Liver (tissue), 9 donors: Measurements from ENCODE around the gene FOXB1. TPM values are rescaled to one million over a fixed set of nuclear protein-coding genes. Genes with fewer than 3 reads are reported as not detected.

Experiments used
- DNase-seq: peaks from one replicate; pipeline ENCODE4 v3.0.0-alpha.2; 2017; ENCODE audit warnings: low spot score
- H3K27ac ChIP-seq, 2 donors: one replicate each; pipeline ENCODE4 v1.7.0; 2013; ENCODE audit warnings: inconsistent platforms in 2 of 2, low read length in 2 of 2, control low read depth in 1 of 2, low read depth in 1 of 2, mild to moderate bottlenecking in 1 of 2
- H3K27me3 ChIP-seq, 4 donors: one replicate each; pipeline versions ENCODE4 v1.6.1 to v1.7.0; 2013; ENCODE audit warnings: low read length in 3 of 4, inconsistent platforms in 1 of 4, mild to moderate bottlenecking in 1 of 4, moderate library complexity in 1 of 4; ENCODE audit not compliant: control insufficient read depth in 4 of 4, insufficient read depth in 4 of 4
- H3K36me3 ChIP-seq, 4 donors: one replicate each; pipeline versions ENCODE4 v1.6.1 to v1.7.0; 2013; ENCODE audit warnings: low read length in 3 of 4, mild to moderate bottlenecking in 3 of 4, low read depth in 1 of 4, moderate library complexity in 1 of 4; ENCODE audit not compliant: control insufficient read depth in 4 of 4, insufficient read depth in 3 of 4
- H3K4me1 ChIP-seq, 4 donors: one replicate each; pipeline versions ENCODE4 v1.6.1 to v1.7.0; 2013; ENCODE audit warnings: low read length in 3 of 4, mild to moderate bottlenecking in 3 of 4, moderate library complexity in 1 of 4; ENCODE audit not compliant: control insufficient read depth in 4 of 4, insufficient read depth in 4 of 4
- H3K4me3 ChIP-seq, 3 donors: one replicate each; pipeline versions ENCODE4 v1.6.1 to v1.7.0; 2013; ENCODE audit warnings: low read length in 3 of 3, control low read depth in 1 of 3, low read depth in 1 of 3, mild to moderate bottlenecking in 1 of 3
- H3K9ac ChIP-seq, 2 donors: one replicate each; pipeline ENCODE4 v1.7.0; 2013; ENCODE audit warnings: low read length in 2 of 2, mild to moderate bottlenecking in 2 of 2, moderate library complexity in 2 of 2, control low read depth in 1 of 2, low read depth in 1 of 2
- H3K9me3 ChIP-seq, 4 donors: one replicate each; pipeline versions ENCODE4 v1.6.1 to v1.7.0; 2013; ENCODE audit warnings: low read length in 3 of 4; ENCODE audit not compliant: control insufficient read depth in 4 of 4
- EGR1 ChIP-seq, 2 donors: IDR thresholded peaks; 2 replicates each; pipeline ENCODE4 v1.6.1; 2016 to 2018; ENCODE audit warnings: antibody characterized with exemption in 2 of 2, low read depth in 2 of 2
- FOXA2 ChIP-seq: IDR thresholded peaks from 2 replicates; pipeline ENCODE4 v1.6.1; 2016; ENCODE audit warnings: antibody characterized with exemption
- GABPA ChIP-seq, 2 donors: IDR thresholded peaks in 1 of 2; conservative IDR thresholded peaks in 1 of 2; 2 replicates each; pipeline ENCODE4 v1.6.1; 2016; ENCODE audit warnings: antibody characterized with exemption in 2 of 2, mild to moderate bottlenecking in 1 of 2, moderate library complexity in 1 of 2
- HNF4A ChIP-seq, 2 donors: conservative IDR thresholded peaks; 2 replicates each; pipeline ENCODE4 v1.6.1; 2016; ENCODE audit warnings: antibody characterized with exemption in 2 of 2, mild to moderate bottlenecking in 2 of 2
- HNF4G ChIP-seq: IDR thresholded peaks from 2 replicates; pipeline ENCODE4 v1.6.1; 2016; ENCODE audit warnings: antibody characterized with exemption
- JUND ChIP-seq, 2 donors: IDR thresholded peaks; 2 replicates each; pipeline ENCODE4 v1.6.1; 2016; ENCODE audit warnings: antibody characterized with exemption in 2 of 2
- MAX ChIP-seq: IDR thresholded peaks from 2 replicates; pipeline ENCODE4 v1.6.1; 2016; ENCODE audit warnings: antibody characterized with exemption
- RAD21 ChIP-seq, 2 donors: IDR thresholded peaks; 2 replicates each; pipeline ENCODE4 v1.6.1; 2016; ENCODE audit warnings: antibody characterized with exemption in 2 of 2, mild to moderate bottlenecking in 2 of 2
- REST ChIP-seq: IDR thresholded peaks from 2 replicates; pipeline ENCODE4 v1.6.1; 2016; ENCODE audit warnings: antibody characterized with exemption, mild to moderate bottlenecking
- RXRA ChIP-seq, 2 donors: IDR thresholded peaks; 2 replicates each; pipeline ENCODE4 v1.6.1; 2017 to 2018; ENCODE audit warnings: antibody characterized with exemption in 2 of 2, mild to moderate bottlenecking in 1 of 2
- TAF1 ChIP-seq: conservative IDR thresholded peaks from 2 replicates; pipeline ENCODE4 v1.6.1; 2016; ENCODE audit warnings: antibody characterized with exemption, mild to moderate bottlenecking
- YY1 ChIP-seq: IDR thresholded peaks from 2 replicates; pipeline ENCODE4 v1.6.1; 2016; ENCODE audit warnings: antibody characterized with exemption, mild to moderate bottlenecking
- ZBTB33 ChIP-seq: IDR thresholded peaks from 2 replicates; pipeline ENCODE4 v1.6.1; 2016; ENCODE audit warnings: antibody characterized with exemption
- WGBS: extraction: QIAGEN DNeasy Blood & Tissue Kit; methylation state at CpG from one replicate; pipeline ENCODE4 v1.1.7; 2013; 5-methylcytosine and 5-hydroxymethylcytosine counted together
- polyA plus RNA-seq, 2 donors: library from polyadenylated mRNA; stranded (reverse) in 1 of 2; unstranded in 1 of 2; fragments of 200-250 nt in 1 of 2; fragments of >200 nt in 1 of 2; fragmentation: Nextera tagmentation in 1 of 2; extraction: Ambion mirVana in 1 of 2; gene quantifications; one replicate each; pipeline versions ENCODE4 v1.2.1 to v1.2.3, GENCODE V29; 2013 to 2015
- total RNA-seq, 2 donors: library from RNA; depleted of rRNA; stranded (reverse); fragments of >200 nt; gene quantifications; one replicate each; pipeline ENCODE4 v1.2.3, GENCODE V29; 2014
- TF ChIP-seq, protein P1 (sequence below): IDR thresholded peaks from 2 replicates; pipeline ENCODE4 v1.6.1; 2016; ENCODE audit warnings: antibody characterized with exemption
- TF ChIP-seq, protein P2 (sequence below): fragments of 150-350 bp; IDR thresholded peaks from 2 replicates; pipeline ENCODE4 v1.5.1; 2017; ENCODE audit warnings: improper control_type of control experiment, low read depth, low read length; ENCODE audit not compliant: missing input control
- donor health status: healthy.
- donor health status: healthy.
- donor health status: healthy.
- donor health status: healthy.
- donor health status: healthy.

Gene FOXB1
- total and polyA plus RNA-seq, 4 donors = not detected

DNA sequence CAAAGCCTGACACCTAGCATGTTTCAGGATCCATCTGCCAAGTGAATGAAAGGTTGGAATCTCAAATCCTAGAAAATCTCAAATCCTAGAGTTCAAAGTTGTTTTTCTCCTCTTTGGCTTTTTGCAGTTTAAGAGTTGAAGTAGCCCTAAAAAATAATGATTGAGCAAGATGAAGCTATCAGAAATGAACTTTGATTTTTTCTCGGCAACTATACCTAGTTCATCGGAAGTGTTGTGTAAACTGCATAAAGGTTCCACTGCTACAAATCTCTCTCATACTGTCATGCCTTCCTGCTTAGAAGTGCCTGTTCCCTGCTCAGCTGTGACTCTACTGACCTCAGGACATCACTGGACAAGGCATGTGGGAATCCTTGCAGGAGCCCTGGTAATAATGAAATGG is 35.8 kb upstream of the FOXB1 start:
- 32% methylated on average over 2 of the region's 2 CpGs for WGBS

DNA sequence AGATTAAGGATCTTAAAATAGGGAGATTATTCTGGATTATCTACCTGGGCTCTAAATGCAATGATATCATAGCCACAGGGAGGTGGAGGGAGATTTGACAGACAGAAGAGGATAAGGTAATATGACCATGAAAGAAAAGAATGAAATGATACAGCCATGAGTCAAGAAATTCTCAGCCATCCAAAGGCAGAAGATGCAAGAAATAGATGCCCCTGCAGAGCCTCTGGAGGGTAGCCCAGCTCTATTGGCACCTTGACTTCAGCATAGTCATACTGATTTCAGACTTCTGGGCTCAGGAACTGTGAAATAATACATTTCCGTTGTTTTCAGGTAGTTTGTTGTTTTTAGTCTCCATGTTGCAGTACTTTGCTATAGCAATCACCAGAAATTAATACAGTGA is 31.9 kb upstream of the FOXB1 start:
- Histone ChIP-seq H3K9ac (no peak overlapping the region), H3K36me3 (no peaks in the 10 kb centered on the region), H3K4me3 (no peak overlapping the region), H3K27me3 (no peaks in the 10 kb centered on the region), H3K4me1 (no peaks in the 10 kb centered on the region), H3K27ac (no peak overlapping the region), H3K9me3 (no peaks in the 10 kb centered on the region)
- DNase-seq = no peak
- TF ChIP-seq EGR1 (IDR thresholded peaks at IDR 0.05; ENCODE audit: low read depth in 2 of 2) = no peak
- TF ChIP-seq GABPA (IDR thresholded peaks at IDR 0.05 in 1 of 2, conservative IDR thresholded peaks at IDR 0.05 in 1 of 2) = no peak
- no peak for TF ChIP-seq RAD21 (IDR thresholded peaks at IDR 0.05)
- TF ChIP-seq, protein P1, sequence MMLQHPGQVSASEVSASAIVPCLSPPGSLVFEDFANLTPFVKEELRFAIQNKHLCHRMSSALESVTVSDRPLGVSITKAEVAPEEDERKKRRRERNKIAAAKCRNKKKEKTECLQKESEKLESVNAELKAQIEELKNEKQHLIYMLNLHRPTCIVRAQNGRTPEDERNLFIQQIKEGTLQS = no peak
- TF ChIP-seq HNF4A (conservative IDR thresholded peaks at IDR 0.05) = no peak
- TF ChIP-seq YY1 = no peak
- TF ChIP-seq MAX = no peak
- no peak for TF ChIP-seq FOXA2
- TF ChIP-seq ZBTB33 = no peak
- WGBS = 70% methylated on average over 1 of the region's 1 CpG

More for the DNA sequence above, 35.8 kb upstream of the FOXB1 start:
- no peak overlapping the region for H3K4me3 ChIP-seq
- no peak overlapping the region for H3K9ac ChIP-seq
- no peaks in the 10 kb centered on the region for H3K27me3 ChIP-seq
- no peaks in the 10 kb centered on the region for H3K4me1 ChIP-seq
- TF ChIP-seq HNF4G = peak; percentile 12
- TF ChIP-seq HNF4A (conservative IDR thresholded peaks at IDR 0.05) = peak; percentile 42 to 59
- no peak for TF ChIP-seq FOXA2
- no peak for TF ChIP-seq RAD21 (IDR thresholded peaks at IDR 0.05)
- H3K36me3 ChIP-seq = no peaks in the 10 kb centered on the region
- peaks cover 0 to 3% (median 2%) of the 10 kb centered on the region in 4 donors for H3K9me3 ChIP-seq
- H3K27ac ChIP-seq = no peak overlapping the region
- no peak for DNase-seq

GRCh38 chr15:59976480-59977271 is 27.4 kb upstream of the FOXB1 start:
- H3K27ac ChIP-seq = no peak overlapping the region
- 69% methylated on average over 6 of the region's 6 CpGs for WGBS
- H3K9ac ChIP-seq = no peak overlapping the region
- DNase-seq = no peak
- peaks cover 0 to 2% (median 0%) of the 10 kb centered on the region in 4 donors for H3K9me3 ChIP-seq
- TF ChIP-seq REST = no peak
- TF ChIP-seq, protein P2, sequence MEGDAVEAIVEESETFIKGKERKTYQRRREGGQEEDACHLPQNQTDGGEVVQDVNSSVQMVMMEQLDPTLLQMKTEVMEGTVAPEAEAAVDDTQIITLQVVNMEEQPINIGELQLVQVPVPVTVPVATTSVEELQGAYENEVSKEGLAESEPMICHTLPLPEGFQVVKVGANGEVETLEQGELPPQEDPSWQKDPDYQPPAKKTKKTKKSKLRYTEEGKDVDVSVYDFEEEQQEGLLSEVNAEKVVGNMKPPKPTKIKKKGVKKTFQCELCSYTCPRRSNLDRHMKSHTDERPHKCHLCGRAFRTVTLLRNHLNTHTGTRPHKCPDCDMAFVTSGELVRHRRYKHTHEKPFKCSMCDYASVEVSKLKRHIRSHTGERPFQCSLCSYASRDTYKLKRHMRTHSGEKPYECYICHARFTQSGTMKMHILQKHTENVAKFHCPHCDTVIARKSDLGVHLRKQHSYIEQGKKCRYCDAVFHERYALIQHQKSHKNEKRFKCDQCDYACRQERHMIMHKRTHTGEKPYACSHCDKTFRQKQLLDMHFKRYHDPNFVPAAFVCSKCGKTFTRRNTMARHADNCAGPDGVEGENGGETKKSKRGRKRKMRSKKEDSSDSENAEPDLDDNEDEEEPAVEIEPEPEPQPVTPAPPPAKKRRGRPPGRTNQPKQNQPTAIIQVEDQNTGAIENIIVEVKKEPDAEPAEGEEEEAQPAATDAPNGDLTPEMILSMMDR = no peak
- TF ChIP-seq RXRA (IDR thresholded peaks at IDR 0.05) = no peak
- TF ChIP-seq TAF1 = no peak
- TF ChIP-seq JUND (IDR thresholded peaks at IDR 0.05) = no peak
- no peak for TF ChIP-seq RAD21 (IDR thresholded peaks at IDR 0.05)
- no peak for TF ChIP-seq EGR1 (IDR thresholded peaks at IDR 0.05; ENCODE audit: low read depth in 2 of 2)
- no peak for TF ChIP-seq HNF4G
- TF ChIP-seq, protein P1 = no peak
- TF ChIP-seq YY1 = no peak
- peaks cover 0 to 3% (median 0%) of the 10 kb centered on the region in 4 donors for H3K27me3 ChIP-seq
- H3K4me1 ChIP-seq = no peaks in the 10 kb centered on the region
- no peak overlapping the region for H3K4me3 ChIP-seq
- no peaks in the 10 kb centered on the region for H3K36me3 ChIP-seq
